Measurements from ENCODE around the gene AOAH.

The AOAH gene

GRCh38 chr7:36739351-36739750 is 15.1 kb upstream of the AOAH start:
- FAIRE-seq, result no peak
- TF ChIP-seq SPI1 (IDR thresholded peaks at IDR 0.05; ENCODE audit: low read depth, low read length) (no peak), TAF1 (IDR thresholded peaks at IDR 0.05; ENCODE audit: low read depth, low read length) (no peak), POLR2AphosphoS5 (IDR thresholded peaks at IDR 0.05; ENCODE audit: low read depth, low read length) (no peak), POU2F2 (IDR thresholded peaks at IDR 0.05; ENCODE audit: low read depth, low read length) (no peak), PAX5 (IDR thresholded peaks at IDR 0.05; ENCODE audit: insufficient read depth, low read length, severe bottlenecking) (no peak), POLR2A (IDR thresholded peaks at IDR 0.05; ENCODE audit: low read depth, low read length) (no peak)
- no peak for DNase-seq (ENCODE audit: insufficient read length, low spot score)

GRCh38 chr7:36736899-36737211 is 12.6 kb upstream of the AOAH start:
- TF ChIP-seq POLR2A (IDR thresholded peaks at IDR 0.05; ENCODE audit: low read depth, low read length) (no peak), POLR2AphosphoS5 (IDR thresholded peaks at IDR 0.05; ENCODE audit: low read depth, low read length) (no peak), SPI1 (IDR thresholded peaks at IDR 0.05; ENCODE audit: low read depth, low read length) (peak; percentile 97), PAX5 (IDR thresholded peaks at IDR 0.05; ENCODE audit: insufficient read depth, low read length, severe bottlenecking) (no peak)
- DNase-seq (ENCODE audit: insufficient read length, low spot score) (no peak), FAIRE-seq (peak; percentile 92)

- DNase-seq (ENCODE audit: insufficient read length, low spot score) (no peak), FAIRE-seq (no peak)
- TF ChIP-seq POLR2AphosphoS5 (IDR thresholded peaks at IDR 0.05; ENCODE audit: low read depth, low read length), result no peak
- no peak for TF ChIP-seq PAX5 (IDR thresholded peaks at IDR 0.05; ENCODE audit: insufficient read depth, low read length, severe bottlenecking)
- TF ChIP-seq TAF1 (IDR thresholded peaks at IDR 0.05; ENCODE audit: low read depth, low read length), result no peak
- TF ChIP-seq POU2F2 (IDR thresholded peaks at IDR 0.05; ENCODE audit: low read depth, low read length), result no peak
- TF ChIP-seq SPI1 (IDR thresholded peaks at IDR 0.05; ENCODE audit: low read depth, low read length), result no peak
Measured at GRCh38 chr7:36736090-36736898, 12.0 kb upstream of the AOAH start.

- no peak for DNase-seq (ENCODE audit: insufficient read length, low spot score)
- TF ChIP-seq PAX5 (IDR thresholded peaks at IDR 0.05; ENCODE audit: insufficient read depth, low read length, severe bottlenecking), result no peak
- TF ChIP-seq POLR2A (IDR thresholded peaks at IDR 0.05; ENCODE audit: low read depth, low read length), result no peak
- TF ChIP-seq TAF1 (IDR thresholded peaks at IDR 0.05; ENCODE audit: low read depth, low read length), result no peak
- no peak for TF ChIP-seq POU2F2 (IDR thresholded peaks at IDR 0.05; ENCODE audit: low read depth, low read length)
- TF ChIP-seq SPI1 (IDR thresholded peaks at IDR 0.05; ENCODE audit: low read depth, low read length), result no peak
- TF ChIP-seq POLR2AphosphoS5 (IDR thresholded peaks at IDR 0.05; ENCODE audit: low read depth, low read length), result no peak
- FAIRE-seq, result no peak
Measured at GRCh38 chr7:36735172-36735571, 10.9 kb upstream of the AOAH start.

GRCh38 chr7:36734731-36735130 is 10.4 kb upstream of the AOAH start:
- DNase-seq (ENCODE audit: insufficient read length, low spot score) (no peak), FAIRE-seq (no peak)
- TF ChIP-seq POU2F2 (IDR thresholded peaks at IDR 0.05; ENCODE audit: low read depth, low read length) (no peak), TAF1 (IDR thresholded peaks at IDR 0.05; ENCODE audit: low read depth, low read length) (no peak), PAX5 (IDR thresholded peaks at IDR 0.05; ENCODE audit: insufficient read depth, low read length, severe bottlenecking) (no peak), POLR2A (IDR thresholded peaks at IDR 0.05; ENCODE audit: low read depth, low read length) (no peak), SPI1 (IDR thresholded peaks at IDR 0.05; ENCODE audit: low read depth, low read length) (no peak), POLR2AphosphoS5 (IDR thresholded peaks at IDR 0.05; ENCODE audit: low read depth, low read length) (no peak)

- DNase-seq (ENCODE audit: insufficient read length, low spot score) (no peak), FAIRE-seq (no peak)
- TF ChIP-seq PAX5 (IDR thresholded peaks at IDR 0.05; ENCODE audit: insufficient read depth, low read length, severe bottlenecking) (no peak), POLR2AphosphoS5 (IDR thresholded peaks at IDR 0.05; ENCODE audit: low read depth, low read length) (no peak), SPI1 (IDR thresholded peaks at IDR 0.05; ENCODE audit: low read depth, low read length) (no peak), POLR2A (IDR thresholded peaks at IDR 0.05; ENCODE audit: low read depth, low read length) (no peak), TAF1 (IDR thresholded peaks at IDR 0.05; ENCODE audit: low read depth, low read length) (no peak), POU2F2 (IDR thresholded peaks at IDR 0.05; ENCODE audit: low read depth, low read length) (no peak)
Measured at GRCh38 chr7:36733411-36733810, 9.1 kb upstream of the AOAH start.

GRCh38 chr7:36732806-36733205 is 8.5 kb upstream of the AOAH start:
- TF ChIP-seq POU2F2 (IDR thresholded peaks at IDR 0.05; ENCODE audit: low read depth, low read length), result no peak
- no peak for TF ChIP-seq PAX5 (IDR thresholded peaks at IDR 0.05; ENCODE audit: insufficient read depth, low read length, severe bottlenecking)
- TF ChIP-seq TAF1 (IDR thresholded peaks at IDR 0.05; ENCODE audit: low read depth, low read length), result no peak
- DNase-seq (ENCODE audit: insufficient read length, low spot score) (no peak), FAIRE-seq (no peak)

GRCh38 chr7:36730046-36730445 is 5.8 kb upstream of the AOAH start:
- TF ChIP-seq PAX5 (IDR thresholded peaks at IDR 0.05; ENCODE audit: insufficient read depth, low read length, severe bottlenecking), result no peak
- TF ChIP-seq TAF1 (IDR thresholded peaks at IDR 0.05; ENCODE audit: low read depth, low read length), result no peak
- TF ChIP-seq POLR2AphosphoS5 (IDR thresholded peaks at IDR 0.05; ENCODE audit: low read depth, low read length), result no peak
- TF ChIP-seq SPI1 (IDR thresholded peaks at IDR 0.05; ENCODE audit: low read depth, low read length), result no peak
- TF ChIP-seq POU2F2 (IDR thresholded peaks at IDR 0.05; ENCODE audit: low read depth, low read length), result no peak
- no peak for TF ChIP-seq POLR2A (IDR thresholded peaks at IDR 0.05; ENCODE audit: low read depth, low read length)
- no peak for DNase-seq (ENCODE audit: insufficient read length, low spot score)
- no peak for FAIRE-seq

GRCh38 chr7:36728143-36728542 is 3.8 kb upstream of the AOAH start:
- peak; percentile 54 for FAIRE-seq
- TF ChIP-seq SPI1 (IDR thresholded peaks at IDR 0.05; ENCODE audit: low read depth, low read length), result no peak
- no peak for TF ChIP-seq TAF1 (IDR thresholded peaks at IDR 0.05; ENCODE audit: low read depth, low read length)
- no peak for TF ChIP-seq POLR2AphosphoS5 (IDR thresholded peaks at IDR 0.05; ENCODE audit: low read depth, low read length)
- TF ChIP-seq POLR2A (IDR thresholded peaks at IDR 0.05; ENCODE audit: low read depth, low read length), result no peak
- TF ChIP-seq PAX5 (IDR thresholded peaks at IDR 0.05; ENCODE audit: insufficient read depth, low read length, severe bottlenecking), result no peak
- TF ChIP-seq POU2F2 (IDR thresholded peaks at IDR 0.05; ENCODE audit: low read depth, low read length), result no peak

More at GRCh38 chr7:36728143-36728542, 3.8 kb upstream of the AOAH start:
- DNase-seq (ENCODE audit: insufficient read length, low spot score), result no peak
